Pancreas (tissue), 10 donors: ENCODE data around the gene KLK15. TPM values are rescaled to one million over a fixed set of nuclear protein-coding genes. Genes with fewer than 3 reads are reported as not detected.

Experiments
- ATAC-seq, 4 donors: fragments of 200-7000 bp; cut with Tn5 transposase; one replicate each; pipeline versions ENCODE4 v1.8.0 to v1.9.1; 2020; ENCODE audit warnings: mild to moderate bottlenecking in 4 of 4, moderate library complexity in 4 of 4
- DNase-seq, 6 donors: peaks; one replicate each; pipeline ENCODE4 v3.0.0-alpha.2; 2020
- FAIRE-seq: peaks from 2 replicates; lab custom pipeline; 2012; peaks lifted over from hg19 to GRCh38; lab: Jason Lieb, UNC
- H3K27ac ChIP-seq, 4 donors: fragments of 200-600 bp; sonication (generic); 1 replicate in 3 of 4; 2 replicates in 1 of 4; pipeline versions ENCODE4 v1.5.0 to v1.8.0; 2020
- H3K27me3 ChIP-seq, 4 donors: fragments of 200-600 bp; one replicate each; pipeline ENCODE4 v1.8.0; 2021
- H3K36me3 ChIP-seq, 3 donors: fragments of 200-600 bp; sonication (generic) in 1 of 3; one replicate each; pipeline versions ENCODE4 v1.5.0 to v1.8.0; 2020 to 2021
- H3K4me1 ChIP-seq, 3 donors: fragments of 200-600 bp; one replicate each; pipeline ENCODE4 v1.8.0; 2021
- H3K4me3 ChIP-seq, 4 donors: fragments of 200-600 bp; sonication (generic) in 2 of 4; one replicate each; pipeline versions ENCODE4 v1.5.0 to v1.8.0; 2020 to 2021
- H3K9me3 ChIP-seq, 4 donors: fragments of 200-600 bp; one replicate each; pipeline ENCODE4 v1.8.0; 2021
- CTCF ChIP-seq, 4 donors: fragments of 200-600 bp; sonication (generic) in 3 of 4; IDR thresholded peaks; one replicate each; pipeline versions ENCODE4 v1.5.0 to v1.8.0; 2021; ENCODE audit warnings: antibody characterized with exemption in 4 of 4
- WGBS, 2 donors: extraction: QIAGEN DNeasy Blood & Tissue Kit; methylation state at CpG; one replicate each; pipeline ENCODE4 v1.1.7; 2013; 5-methylcytosine and 5-hydroxymethylcytosine counted together
- intact Hi-C, 3 donors: fragments of 100-400 bp; cut with DNase I; formaldehyde crosslinking; loops; one replicate each; pipeline versions ENCODE4 v1.11.1 to v1.14.2; 2022
- polyA plus RNA-seq, 2 donors: library from polyadenylated mRNA; stranded (reverse); fragments of 200-250 nt; gene quantifications; one replicate each; pipeline ENCODE4 v1.2.3, GENCODE V29; 2013
- total RNA-seq, 6 donors: library from RNA; stranded (reverse); fragmentation: NEBNext Ultra II Directional in 4 of 6; extraction: Animal tissue kit (Norgen Biotek cat#: 25700) in 4 of 6; gene quantifications; one replicate each; pipeline versions ENCODE4 v1.2.1 to v1.2.4, GENCODE V29; 2021 to 2023
- donor health status: healthy with polysubstance abuse.
- donor health status: DM: no; HTN: no; CAD: no; lungs with moderate emphysema.
- donor health status: DM: no; HTN: no; CAD: no.
- donor health status: control.
- donor health status: control.
- donor health status: Bipolar disorder and iron deficiency.
- donor health status: DM: yes; HTN: yes; CAD: no.
- donor health status: DM: no; HTN: no; CAD: no.
- donor health status: DM: no; HTN: no; CAD: no.
- donor health status: DM: yes; HTN: yes; CAD: no.

KLK15 gene
- total and polyA plus RNA-seq, 8 donors, result 0.07 to 0.27 TPM; not detected in 6

- H3K9me3 ChIP-seq, result no peaks in the 10 kb centered on the region
- no peak for TF ChIP-seq CTCF (IDR thresholded peaks at IDR 0.05)
- peak overlapping the region; percentile 12 to 47 (median 38) for H3K4me3 ChIP-seq
- WGBS, 2 donors, result 33 to 34% methylated on average over 12 of the region's 12 CpGs
- peak overlapping the region; percentile 6 to 69 (median 36) for H3K27ac ChIP-seq
- no peaks in the 10 kb centered on the region for H3K27me3 ChIP-seq
- DNase-seq, result peak in 4 of 6 donors; percentile 54 to 85 (median 72)
- peak; percentile 8 to 22 (median 14) for ATAC-seq
- intact Hi-C loops, result no loop called here
- no peak for FAIRE-seq
- H3K4me1 ChIP-seq, result no peaks in the 10 kb centered on the region
- no peaks in the 10 kb centered on the region for H3K36me3 ChIP-seq
Observed at GRCh38 chr19:50818859-50819472, 14.4 kb downstream of the KLK15 start.

GRCh38 chr19:50817941-50818858 lies 15.2 kb downstream of the KLK15 start:
- Histone ChIP-seq H3K36me3 (no peaks in the 10 kb centered on the region), H3K27me3 (no peaks in the 10 kb centered on the region), H3K4me3 (peak overlapping the region in 3 of 4 donors; percentile 29 to 47 (median 46)), H3K27ac (no peak overlapping the region), H3K9me3 (no peaks in the 10 kb centered on the region), H3K4me1 (no peaks in the 10 kb centered on the region)
- WGBS, 2 donors, result 22 to 24% methylated on average over 52 of the region's 52 CpGs
- intact Hi-C loops, result no loop called here
- FAIRE-seq (no peak), ATAC-seq (peak; percentile 41 to 76 (median 62)), DNase-seq (peak; percentile 84 to 96 (median 92))
- no peak for TF ChIP-seq CTCF (IDR thresholded peaks at IDR 0.05)

DNA sequence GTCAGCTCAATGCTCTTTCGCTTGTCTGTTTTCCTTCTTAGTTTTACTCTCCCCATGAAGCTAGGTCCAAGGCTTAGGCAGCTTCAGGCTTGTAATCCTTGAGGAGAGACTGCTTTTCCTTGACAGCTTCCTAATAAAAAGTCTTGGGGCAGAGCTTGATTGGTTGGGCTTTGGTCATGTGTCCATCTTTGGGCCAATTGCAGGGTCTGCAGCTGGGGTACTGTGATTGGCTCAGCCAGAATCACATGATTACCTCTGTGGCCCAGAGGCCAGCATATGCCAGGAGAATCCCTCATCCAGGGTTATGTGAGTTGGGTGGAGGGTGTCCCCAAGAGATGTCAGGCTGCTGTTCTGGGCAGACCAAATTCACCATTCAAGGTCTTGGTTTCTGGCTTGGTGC lies 17.9 kb downstream of the KLK15 start:
- no peaks in the 10 kb centered on the region for H3K27me3 ChIP-seq
- no peak for TF ChIP-seq CTCF (IDR thresholded peaks at IDR 0.05)
- ATAC-seq, result peak in 2 of 4 donors; percentile 5 to 10
- no peaks in the 10 kb centered on the region for H3K36me3 ChIP-seq
- DNase-seq, result peak in 2 of 6 donors; percentile 12 to 42
- no peaks in the 10 kb centered on the region for H3K4me1 ChIP-seq
- no peak overlapping the region for H3K27ac ChIP-seq
- 94 to 97% methylated on average over 1 of the region's 1 CpG for WGBS, 2 donors
- no peak for FAIRE-seq
- no peak overlapping the region for H3K4me3 ChIP-seq
- intact Hi-C loops, result no loop called here
- no peaks in the 10 kb centered on the region for H3K9me3 ChIP-seq

DNA sequence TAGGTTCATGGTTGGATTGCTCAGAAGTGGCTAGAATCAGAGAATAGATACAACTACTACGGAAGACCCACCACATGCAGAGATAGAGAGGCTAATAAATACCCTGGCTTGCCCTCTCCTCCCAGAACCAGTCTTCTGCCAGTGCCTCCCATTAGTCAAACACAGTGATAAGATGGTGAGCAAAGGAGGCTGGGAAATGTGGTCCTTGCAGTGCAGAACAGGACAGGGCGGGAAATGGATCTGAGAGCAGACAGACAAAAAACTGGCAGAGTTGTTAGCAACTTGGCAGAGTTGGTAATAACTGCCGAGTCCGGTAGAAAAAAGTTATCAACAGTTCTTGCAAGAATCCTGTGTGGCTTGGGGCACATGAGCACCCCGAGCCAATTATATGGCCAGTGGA lies 18.5 kb downstream of the KLK15 start:
- 38 to 40% methylated on average over 5 of the region's 5 CpGs for WGBS, 2 donors
- H3K27me3 ChIP-seq, result no peaks in the 10 kb centered on the region
- no peak for TF ChIP-seq CTCF (IDR thresholded peaks at IDR 0.05)

More for the DNA sequence above, 18.5 kb downstream of the KLK15 start:
- intact Hi-C loops, result no loop called here
- H3K27ac ChIP-seq, result no peak overlapping the region
- no peaks in the 10 kb centered on the region for H3K9me3 ChIP-seq
- no peak overlapping the region for H3K4me3 ChIP-seq
- no peaks in the 10 kb centered on the region for H3K4me1 ChIP-seq
- peak in 2 of 6 donors; percentile 4 to 44 for DNase-seq
- no peaks in the 10 kb centered on the region for H3K36me3 ChIP-seq
- FAIRE-seq, result no peak
- ATAC-seq, result peak in 3 of 4 donors; percentile 9 to 23 (median 18)
